Brain pericyte (primary cell): Measurements from ENCODE around the gene GTPBP3.
"Not testable (repeated sequence)": the region's sequence is repeated elsewhere in the genome, so short reads cannot be mapped to it uniquely, and the experiment has no call there.

Experiments
- DNase-seq: peaks from one replicate; pipeline ENCODE4 v3.0.0-alpha.2; 2012; ENCODE audit warnings: low read depth, low spot score

Gene GTPBP3

DNA sequence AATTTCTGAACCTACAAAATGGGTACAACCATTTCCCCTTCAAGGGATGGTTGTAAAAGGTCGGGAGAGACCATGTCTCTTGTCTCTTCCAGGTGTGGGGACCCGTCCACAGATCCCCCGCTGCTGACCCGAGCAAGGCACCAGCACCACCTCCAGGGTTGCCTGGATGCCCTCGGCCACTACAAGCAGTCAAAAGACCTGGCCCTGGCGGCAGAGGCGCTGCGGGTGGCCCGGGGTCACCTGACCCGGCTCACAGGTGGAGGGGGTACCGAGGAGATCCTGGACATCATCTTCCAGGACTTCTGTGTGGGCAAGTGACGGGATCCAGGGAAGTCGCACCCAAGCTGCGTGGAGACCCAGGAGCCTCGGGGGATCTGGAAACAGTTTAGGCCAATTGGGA, 4.0 kb downstream of the GTPBP3 start:
- DNase-seq = no peak

DNA sequence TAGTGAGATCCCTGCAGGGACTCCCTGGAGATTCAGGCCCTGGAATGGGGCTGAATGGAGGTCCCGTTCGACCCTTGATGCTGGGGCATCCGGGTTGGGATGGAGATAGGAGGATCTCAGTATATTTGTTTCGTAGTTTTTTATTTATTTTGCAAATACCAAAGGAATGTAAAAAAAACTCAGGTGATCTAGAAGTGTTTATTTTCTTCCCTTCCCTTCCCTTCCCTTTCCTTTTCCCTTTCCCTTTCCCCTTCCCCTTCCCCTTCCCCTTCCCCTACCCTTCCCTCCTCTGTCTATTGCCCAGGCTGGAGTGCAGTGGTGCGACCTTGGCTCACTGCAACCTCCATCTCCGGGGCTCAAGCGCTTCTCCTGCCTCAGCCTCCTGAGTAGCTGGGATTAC, 4.5 kb downstream of the GTPBP3 start:
- no peak for DNase-seq

DNA sequence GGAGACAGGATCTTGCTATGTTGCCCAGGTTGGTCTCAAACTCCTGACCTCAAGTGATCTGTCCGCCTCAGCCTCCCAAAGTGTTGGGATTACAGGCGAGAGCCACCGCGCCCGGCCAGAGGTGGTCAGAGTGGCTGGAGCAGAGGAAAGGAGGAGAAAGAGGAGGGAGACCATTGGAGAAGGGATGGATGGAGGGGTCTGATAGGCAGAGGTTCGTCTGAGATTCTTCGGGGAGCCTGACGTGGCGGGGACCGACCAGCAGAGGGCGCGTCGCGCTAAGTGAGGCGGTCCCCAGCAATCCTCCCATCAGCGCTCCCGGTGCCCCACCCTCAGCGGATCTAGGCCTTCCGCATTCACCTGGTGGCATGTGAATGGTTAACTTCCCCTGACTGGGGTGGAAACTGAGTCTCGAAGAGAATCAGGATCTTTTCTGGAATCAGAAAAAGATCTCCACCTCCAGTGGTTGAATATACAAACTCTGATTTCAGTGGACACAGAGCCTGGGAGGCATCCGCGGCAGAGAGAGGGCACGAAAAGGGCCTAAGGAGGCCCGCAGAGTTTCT, 8.8 kb downstream of the GTPBP3 start:
- no peak for DNase-seq

DNA sequence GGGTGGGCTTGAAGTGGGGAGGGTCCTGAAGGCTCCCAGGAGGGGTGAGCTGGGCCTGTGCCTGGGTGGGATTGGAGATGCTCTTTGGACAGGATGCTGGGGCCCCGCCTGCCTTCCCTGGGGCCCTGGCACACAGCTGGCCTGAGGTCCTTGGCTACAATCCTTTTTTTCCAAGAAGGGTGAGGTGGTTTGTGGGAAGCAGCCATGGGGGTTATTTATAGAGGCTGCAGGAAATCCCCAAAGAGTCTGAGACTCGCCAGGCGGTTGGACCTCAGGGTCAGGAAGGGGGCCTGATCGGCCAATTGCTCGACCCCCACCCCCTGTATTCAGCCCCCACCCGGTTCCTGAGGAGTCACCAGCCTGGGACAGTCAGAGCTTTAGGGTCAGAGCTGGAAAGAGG, 10.0 kb downstream of the GTPBP3 start:
- no peak for DNase-seq

DNA sequence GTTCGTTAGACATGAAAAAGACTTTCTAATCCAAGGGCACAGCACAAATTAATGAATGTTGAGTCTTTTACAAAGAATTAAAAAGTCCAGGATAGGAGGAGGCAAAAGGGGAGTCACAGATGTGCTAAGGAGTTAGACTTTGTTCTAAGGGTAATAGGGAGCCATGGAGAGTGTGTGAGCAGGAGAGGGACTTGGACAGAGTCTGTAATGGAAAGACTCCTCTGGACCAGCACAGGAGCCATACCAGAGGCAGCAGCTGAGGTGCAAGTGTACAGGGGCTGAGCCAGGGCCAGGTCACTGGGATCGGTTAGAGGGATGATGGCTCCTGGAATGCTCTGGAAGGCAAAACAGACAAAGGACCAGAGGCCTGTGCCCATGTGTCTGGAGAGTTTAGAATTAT, 10.5 kb downstream of the GTPBP3 start:
- DNase-seq = no peak

DNA sequence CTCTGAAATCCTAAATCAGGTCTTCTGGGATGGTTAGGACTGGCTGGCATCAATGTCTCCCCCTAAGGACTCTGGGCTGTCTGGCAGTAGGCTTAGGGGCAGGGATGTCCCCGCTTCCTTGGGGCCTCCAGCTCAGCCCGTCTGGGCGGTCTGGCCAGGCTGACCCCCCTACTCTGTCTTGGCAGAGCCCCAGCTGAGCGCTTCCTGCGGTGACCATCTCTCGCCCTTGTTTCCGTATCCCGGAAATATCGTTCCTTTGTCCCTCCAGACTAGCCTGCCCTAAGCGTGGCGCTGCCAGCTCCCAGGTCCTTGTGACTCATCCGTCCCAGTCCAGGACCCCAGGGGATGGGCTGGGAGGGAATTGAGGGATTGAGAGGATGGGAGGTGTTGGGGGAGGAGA, 11.3 kb downstream of the GTPBP3 start:
- DNase-seq = peak; percentile 46

DNA sequence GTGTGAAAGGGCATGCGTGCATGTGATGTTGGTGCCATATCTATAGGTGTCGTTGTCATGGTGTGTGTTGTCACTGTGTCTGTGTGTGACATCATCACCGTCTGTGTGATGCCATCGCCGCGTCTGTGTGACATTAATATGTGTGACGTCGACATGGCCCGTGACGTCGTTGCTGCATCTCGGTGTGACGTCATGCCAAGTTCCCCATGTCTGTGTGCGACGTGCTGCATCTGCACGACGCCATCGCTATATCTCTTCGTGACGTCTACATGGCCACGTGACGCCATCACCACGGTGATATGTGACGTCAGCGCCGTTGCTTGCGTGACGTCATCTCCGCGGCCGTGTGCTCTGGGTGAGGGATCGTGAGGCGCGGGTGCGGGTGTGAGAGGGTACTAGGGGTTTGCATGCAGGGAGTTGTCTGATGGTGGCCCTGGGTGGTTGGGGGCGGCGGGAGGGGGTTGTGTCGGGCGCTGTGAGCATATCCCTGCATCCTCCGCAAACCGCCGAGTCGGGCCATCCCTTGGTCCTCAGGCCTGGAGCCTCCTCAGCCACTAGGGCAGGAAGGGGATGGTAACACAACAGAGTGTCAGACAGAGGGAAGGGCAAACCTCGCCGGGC, 14.6 kb downstream of the GTPBP3 start:
- no peak for DNase-seq

DNA sequence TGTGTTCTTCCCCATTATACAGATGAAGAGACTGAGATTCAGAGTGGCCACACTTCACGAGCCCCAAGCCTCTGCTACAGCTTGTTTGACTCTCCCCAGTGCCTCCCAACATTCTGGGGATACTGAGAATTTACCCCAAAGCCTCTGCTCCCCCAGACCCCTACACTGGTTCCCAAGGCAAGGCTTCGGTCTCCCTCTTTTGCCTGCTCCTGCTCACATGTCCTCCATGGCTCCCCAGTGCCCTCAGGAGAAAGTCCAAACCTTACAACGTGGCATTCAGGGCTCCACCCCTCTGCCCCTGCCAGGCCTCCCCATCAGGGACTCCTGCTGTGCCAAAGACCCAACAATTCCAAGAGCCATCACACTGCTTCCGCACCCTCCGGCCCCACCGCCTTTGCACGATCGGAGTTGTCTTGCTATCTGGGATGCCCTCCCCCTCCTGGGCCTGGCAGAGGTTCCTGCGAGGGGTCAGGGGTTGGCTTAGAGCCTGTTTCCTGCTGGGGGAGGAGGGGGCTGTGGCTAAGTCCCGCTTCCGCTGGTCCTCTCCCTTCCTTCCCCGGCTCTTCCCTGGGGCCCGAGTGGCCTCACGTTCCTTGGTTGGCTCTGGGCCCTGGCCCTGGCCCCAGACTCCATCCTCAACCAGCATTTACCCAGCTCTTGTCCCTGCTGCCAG, 15.4 kb downstream of the GTPBP3 start:
- no peak for DNase-seq

DNA sequence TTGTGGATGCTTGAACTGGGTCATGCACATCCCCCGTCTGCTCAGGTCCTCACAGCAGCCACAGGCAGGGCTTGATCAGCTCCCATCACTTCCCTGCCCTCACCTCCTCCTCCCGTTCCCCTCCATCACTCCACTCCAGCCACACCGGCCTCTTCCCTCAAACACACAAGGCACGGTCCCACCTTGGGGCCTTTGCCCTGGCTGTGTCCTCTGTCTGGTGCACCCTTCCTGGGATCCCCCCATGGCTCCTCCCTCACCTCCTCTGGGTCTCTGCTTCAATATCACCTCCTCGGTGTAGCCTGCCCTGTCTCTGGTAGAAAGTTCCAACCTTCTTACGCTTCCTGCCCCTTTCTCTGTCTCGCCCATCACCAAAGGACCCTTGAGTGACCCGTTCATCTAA, 16.0 kb downstream of the GTPBP3 start:
- no peak for DNase-seq

DNA sequence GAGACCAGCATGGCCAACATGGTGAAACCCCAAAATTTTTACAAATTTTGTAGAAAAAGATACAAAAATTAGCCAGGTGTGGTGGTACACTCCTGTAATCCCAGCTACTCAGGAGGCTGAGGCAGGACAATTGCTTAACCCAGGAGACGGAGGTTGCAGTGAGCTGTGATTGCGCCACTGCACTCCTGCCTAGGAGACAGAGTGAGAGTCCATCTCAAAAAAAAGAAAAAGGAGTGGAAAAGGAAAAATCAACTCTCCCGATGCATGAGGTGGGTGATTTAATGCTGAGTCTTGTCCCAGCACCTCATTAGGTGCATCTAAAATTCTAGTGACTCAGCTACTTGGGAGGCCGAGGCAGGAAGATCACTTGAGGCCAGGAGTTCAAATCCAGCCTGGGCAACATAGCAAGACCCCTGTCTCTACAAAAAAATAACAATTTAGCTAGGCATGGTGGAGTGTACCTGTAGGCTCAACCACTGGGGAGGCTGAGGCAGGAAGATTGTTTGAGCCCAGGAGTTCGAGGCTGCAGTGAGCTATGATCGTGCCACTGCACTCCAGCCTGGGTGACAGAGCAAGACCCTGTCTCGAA, 19.8 kb downstream of the GTPBP3 start:
- DNase-seq = no peak

DNA sequence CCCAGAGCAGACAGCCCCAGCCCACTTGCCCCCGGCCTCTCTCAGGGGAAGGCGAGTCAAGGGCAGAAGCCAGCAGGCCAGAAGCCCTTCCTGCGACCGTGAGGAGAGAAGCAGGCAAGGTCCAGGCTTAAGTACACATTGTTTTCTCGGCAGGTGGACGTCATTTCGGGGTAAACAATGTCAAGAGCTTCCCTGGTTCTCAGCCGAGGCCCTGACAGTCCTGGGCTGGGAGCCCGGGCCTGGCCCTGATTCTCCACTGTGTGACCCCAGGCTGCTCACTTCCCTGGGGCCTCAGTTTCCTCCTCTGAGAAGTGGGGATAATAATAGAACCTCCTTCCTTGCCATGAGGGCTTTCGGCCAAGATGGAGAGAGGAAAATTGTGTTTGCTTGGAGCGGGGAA, 20.4 kb downstream of the GTPBP3 start:
- DNase-seq = no peak

DNA sequence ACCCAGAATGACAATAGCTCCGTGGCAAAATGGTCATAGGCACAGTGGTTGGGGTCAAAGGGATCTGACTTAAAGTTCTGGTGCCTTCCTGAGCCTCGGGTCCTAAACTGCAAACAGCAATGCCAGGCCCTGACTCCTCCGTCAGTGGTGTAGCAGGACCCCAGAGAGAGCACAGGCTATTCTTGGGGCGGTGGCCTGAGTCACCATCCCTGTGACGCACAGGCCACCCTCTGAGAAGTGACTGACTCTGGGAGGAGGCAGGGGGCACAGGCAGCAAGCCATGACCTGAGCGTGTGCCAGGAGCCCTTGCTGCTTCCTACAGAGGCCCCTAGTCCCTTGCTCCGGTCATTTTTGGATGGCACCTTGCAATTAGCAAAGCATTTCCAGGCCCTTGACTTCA, 21.0 kb downstream of the GTPBP3 start:
- peak; percentile 50 for DNase-seq

DNA sequence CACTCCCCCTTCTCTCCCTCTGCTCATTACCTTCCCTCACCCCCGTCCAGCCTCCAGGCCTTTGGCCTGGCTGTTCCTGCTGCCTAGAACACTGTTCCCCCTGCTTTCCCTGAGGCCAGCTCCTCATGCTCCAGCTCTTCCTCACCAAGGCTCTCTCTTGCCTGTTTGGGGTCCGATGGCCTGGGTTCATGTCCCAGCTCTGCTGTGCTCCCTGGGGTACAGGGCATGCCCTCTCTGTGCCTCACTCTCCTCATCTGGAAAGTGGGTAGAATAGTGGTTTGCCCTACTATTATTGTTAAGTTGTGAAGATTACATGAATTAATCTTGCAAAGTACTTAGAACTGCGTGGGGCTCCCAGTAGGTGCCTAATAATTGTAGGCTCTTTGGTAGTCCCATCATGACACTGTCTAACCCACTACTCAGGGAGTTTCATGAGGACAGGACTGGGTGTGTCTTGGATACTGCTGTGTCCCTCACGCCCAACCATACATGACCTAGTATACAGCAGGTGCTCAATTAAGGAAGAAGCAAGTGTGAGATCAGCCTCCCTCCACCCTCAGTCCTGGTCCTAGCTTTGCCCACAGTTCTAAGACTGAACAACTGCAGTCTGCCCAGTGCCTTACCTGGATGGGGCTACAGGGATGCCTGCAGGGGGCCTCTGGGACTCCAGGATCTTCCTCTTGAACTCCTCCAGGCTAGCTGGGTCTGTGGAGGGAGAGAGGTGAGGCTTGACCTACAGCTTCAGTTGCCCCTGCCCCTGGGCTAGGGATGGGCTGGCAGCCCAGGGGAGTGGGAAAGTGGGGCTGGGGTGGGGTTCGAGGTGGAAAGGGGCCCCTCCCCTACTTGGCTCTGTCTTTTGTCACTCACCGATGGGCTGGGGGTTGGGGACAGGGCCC, 22.8 kb downstream of the GTPBP3 start:
- no peak for DNase-seq

DNA sequence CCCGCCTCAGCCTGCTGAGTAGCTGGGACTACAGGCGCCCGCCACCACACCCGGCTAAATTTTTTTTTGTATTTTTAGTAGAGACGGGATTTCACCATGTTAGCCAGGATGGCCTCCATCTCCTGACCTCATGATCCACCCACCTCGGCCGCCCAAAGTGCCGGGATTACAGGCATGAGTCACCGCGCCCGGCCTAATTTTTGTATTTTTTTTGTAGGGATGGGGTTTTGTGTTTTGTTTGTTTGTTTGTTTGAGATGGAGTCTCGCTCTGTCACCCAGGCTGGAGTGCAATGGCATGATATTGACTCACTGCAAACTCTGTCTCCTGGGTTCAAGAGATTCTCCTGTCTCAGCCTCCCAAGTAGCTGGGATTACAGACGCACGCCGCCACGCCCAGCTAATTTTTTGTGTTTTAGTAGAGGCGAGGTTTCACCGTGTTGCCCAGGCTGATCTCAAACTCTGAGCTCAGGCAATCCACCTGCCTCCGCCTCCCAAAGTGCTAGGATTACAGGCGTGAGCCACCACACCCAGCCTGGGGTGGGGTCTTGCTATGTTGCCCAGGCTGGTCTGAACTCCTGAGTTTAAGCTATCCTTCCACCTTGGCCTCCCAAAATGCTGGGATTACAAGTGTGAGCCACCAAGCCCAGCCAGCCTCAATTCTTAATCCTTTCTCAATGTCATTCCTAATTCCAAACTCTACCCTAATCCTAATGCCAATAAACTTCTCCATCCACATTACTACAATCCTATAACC, 26.7 kb downstream of the GTPBP3 start:
- not testable (repeated sequence) for DNase-seq

DNA sequence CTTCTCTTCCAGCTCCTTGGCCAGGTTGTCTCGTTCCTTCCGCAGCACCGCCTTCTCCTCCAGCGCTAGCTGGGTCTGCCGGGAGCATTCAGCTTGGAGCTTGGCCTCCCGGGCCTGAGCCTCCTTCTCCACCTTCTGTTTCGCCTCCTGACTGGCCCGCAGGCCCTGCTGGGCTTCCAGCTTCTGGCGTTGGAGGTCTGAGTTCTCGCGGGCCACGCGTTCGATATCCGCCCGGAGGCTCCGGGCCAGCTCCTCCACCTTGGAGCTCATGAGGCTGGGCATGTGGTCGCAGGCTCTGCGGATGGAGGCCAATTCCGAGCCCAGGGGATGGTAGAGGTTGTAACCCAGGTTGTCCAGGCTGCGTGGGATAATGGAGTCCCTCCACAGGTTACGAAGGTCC, 28.0 kb downstream of the GTPBP3 start:
- DNase-seq = no peak

DNA sequence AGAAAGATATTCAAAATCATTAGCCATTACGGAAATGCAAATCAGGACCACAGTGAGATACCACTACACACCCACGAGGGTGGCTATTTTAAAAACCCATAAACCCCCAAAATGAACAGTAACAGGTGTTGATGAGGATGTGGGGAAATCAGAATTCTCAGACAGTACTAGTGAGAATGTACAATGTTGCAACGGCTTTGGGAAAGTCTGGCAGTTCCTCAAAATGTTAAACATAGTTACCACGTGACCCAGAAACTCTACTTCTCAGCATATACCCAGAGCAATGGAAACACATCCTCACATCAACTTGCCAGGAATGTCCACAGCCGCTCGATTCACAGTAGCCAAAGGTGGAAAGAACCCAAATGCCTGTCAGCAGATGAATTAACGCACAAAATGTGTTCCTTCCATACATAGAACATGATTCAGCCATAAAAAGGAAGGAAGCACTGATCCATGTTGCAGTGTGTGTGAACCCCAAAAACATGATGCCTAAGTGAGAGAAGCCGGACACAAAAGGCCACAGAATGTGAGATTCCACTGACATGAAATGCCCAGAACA, 32.8 kb downstream of the GTPBP3 start:
- DNase-seq = no peak

DNA sequence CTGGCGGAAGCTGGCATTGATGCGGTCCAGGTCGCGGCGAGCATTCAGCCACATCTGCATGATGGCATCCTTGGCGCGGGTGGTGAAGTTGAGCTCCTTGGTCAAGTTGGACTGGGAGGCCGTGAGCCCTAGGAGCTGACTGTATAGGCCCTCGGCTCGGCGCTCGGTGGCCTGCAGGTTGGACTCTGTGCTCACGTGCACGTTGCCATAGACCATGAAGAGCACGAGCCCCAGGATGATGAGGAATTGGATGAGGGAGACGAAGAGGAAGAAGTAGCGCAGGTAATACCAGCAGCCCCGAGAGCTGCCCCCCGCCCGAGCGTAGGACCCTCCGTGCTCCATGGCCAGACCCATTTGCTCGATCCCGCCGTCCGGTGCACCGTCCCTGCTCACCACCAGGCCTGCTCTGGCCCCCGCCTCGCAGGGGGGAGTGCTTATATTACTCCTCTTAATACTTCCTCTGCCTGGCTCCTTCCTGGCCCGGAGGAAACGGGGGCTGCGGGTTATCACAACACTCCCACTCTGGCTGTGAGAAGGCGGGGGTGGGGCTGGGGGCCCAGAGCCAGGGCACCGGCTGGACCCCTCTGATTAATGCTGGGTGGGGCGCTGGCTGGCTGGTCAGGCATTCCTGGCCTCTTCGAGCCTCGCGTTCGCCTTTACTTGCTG, 39.7 kb downstream of the GTPBP3 start, which contains the start of gene PLVAP:
TSS of gene PLVAP (minus strand) at position 408 of the 666 bp plus-strand sequence. CDS start at position 354, 54 bp downstream.
- DNase-seq = no peak

DNA sequence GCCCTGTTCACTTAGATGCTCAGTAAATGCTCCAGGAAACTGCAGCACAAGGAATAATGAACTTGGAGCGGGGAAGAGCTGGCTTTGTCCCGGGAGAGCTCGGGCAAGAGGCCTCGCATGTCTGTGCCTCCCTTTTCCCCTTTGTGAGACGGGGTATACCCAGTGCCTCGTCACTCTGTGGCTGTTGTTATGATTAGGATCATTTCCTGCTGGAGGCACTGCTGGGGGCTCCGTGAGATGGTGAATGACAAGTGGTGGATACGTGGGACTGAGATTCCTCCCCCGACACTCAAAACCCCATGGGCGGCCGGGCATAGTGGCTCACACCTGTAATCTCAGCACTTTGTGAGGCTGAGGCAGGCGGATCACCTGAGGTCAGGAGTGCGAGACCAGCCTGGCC, 40.9 kb downstream of the GTPBP3 start:
- no peak for DNase-seq

DNA sequence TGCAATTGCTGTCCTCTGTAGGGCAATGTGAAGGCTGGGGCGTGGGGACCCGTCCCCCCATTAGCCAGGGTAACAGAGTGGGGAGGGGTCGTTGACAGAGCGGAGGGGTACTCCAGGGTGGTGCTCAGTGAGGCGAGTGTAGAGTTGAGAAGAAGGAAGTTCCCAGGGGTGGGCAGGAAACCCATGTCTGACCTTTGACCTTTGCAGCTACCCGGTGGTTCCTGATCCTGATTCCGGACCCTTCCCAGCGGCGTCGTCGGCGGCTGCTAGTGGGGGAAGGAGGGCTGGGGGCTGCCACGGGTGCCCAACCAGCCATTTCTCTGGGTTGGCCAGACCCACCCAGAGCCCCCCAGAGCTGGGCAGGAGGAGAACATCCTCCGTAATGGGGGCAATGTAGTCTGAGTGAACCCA, 41.9 kb downstream of the GTPBP3 start:
- no peak for DNase-seq

DNA sequence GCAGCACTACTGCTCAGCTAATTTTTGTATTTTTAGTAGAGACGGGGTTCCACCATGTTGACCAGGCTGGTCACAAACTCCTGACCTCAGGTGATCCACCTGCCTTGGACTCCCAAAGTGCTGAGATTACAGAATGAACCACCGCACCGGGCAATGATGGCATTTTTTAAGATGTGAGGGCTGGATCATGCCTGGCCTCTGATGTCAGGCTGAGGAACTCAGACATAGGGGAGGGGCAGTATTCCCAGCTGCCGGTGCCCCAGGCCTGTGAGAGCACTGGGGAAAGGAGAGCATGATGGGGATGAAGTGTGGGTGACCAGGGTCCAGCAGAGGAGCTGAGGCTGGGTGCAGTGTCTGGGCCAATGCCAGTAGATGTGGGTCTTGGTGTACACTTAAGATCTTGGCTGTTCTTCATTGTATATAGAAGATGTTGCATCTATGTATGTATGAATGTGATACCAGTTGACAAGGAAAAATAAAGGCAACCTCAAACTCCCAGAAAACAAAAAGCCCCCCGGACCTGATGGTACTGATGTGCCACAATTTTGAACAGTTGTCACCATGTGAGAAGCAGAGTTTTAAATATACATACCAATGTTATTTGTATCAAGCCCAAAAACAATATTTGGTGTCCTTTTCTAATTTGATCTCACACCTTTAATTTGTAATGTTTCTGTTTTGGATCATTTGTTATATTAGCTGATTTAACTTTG, 43.2 kb downstream of the GTPBP3 start:
- DNase-seq = no peak
